ENCODE data around the gene SKI.

GRCh38 chr1:2187619-2188018, 40.5 kb upstream of the SKI start:
- TF ChIP-seq CTCF (IDR thresholded peaks at IDR 0.05), result no peak
- TF ChIP-seq EZH2 (IDR thresholded peaks at IDR 0.05; ENCODE audit: borderline replicate concordance, insufficient read depth, low read depth, low read length, poor library complexity, severe bottlenecking), result no peak

Measured in B cell (primary cell).